CD4-positive, alpha-beta T cell treated with Interleukin-17A for 4 hours (primary cell): ENCODE data around the gene FFAR3.
"Not testable (repeated sequence)": the region's sequence is repeated elsewhere in the genome, so short reads cannot be mapped to it uniquely, and the experiment has no call there.

Experiments
- DNase-seq: peaks from one replicate; pipeline ENCODE4 v3.0.0-alpha.2; 2020; ENCODE audit warnings: mixed read lengths

The FFAR3 gene

DNA sequence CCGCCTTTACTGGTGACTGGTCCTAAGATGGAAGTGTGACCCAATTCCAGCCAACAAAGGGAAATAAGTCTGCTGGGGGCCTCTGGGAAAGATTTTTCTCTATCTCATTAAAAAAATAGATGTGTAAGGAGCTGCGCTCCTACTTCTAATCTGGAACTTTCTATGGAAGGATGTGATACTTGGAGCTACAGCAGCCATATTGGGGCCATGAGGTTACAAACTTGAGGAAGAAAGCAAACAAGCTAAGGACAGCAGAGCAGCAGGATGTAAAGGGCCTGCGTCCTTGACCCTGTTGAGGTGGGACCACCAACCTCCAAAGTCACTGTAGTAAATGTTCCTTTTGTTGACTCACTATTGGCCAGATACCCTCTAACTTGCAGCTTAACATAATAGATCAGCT, 20.1 kb downstream of the FFAR3 start:
- no peak for DNase-seq

DNA sequence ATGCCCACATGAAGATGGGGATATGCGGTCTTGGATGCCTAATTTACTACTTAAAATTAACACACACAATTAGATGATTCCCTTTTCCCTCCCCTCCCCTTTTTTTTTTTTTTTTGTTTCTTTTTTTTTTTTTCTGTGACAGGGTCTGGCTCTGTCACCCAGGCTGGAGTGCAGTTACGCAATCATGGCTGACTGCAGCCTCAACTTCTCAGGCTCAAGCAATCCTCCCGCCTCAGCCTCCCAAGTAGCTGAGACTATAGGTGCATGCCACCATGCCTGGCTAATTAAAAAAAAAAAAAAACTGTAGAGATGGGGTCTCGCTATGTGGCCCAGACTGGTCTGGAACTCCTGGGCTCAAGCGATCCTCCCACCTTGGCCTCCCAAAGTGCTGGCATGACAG, 21.3 kb downstream of the FFAR3 start:
- DNase-seq: not testable (repeated sequence)

DNA sequence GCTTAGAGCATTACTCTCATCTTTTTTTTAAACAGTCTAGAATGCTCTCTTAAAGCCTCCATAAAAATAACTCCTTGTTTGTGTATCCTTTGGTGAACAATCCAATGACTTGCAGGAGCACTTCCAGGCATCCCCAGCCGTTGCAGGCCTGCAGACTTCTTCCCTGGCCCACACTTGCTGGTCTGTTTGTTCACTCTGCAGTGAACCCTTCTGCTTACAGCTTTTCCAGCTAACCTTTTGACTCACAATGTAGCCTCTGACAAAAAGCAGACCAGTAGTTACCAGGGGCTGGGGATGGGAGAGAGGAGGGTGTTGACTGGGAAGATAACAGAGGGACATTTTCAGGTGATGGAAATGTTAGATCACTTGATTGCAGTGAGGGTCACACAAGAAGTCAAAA, 21.7 kb downstream of the FFAR3 start:
- no peak for DNase-seq

DNA sequence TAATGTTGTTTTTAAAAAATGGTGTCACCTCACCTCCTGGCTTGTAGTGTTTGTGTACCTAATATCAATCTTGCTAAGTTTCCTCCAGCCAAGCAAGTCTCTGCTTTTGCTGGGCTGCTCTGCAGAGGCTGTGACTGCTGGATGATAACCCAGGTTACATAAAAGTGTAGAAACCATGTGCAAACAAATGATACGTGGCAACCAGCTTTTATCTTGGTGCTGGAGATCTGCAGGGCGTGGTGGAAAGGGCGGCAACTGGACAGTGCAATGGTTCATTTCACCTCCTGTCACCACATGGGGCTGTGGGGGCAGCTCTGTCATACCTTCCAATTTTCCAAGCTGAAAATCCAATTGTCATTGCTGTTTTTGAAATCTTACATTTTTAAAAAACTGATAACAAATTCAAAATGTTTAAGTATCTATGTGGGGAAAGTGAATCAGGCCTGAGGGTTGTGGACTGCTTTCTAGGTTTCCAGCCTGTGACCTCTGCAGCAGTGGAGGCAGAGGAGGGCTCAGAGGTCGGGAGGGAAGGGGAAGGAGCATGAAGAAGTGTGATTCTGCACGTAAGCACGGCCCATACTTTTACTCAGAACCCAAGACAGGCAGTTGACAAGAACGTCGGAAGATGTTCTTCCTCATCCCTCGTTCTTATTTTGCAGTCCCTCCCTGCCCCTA, 22.3 kb downstream of the FFAR3 start:
- no peak for DNase-seq

DNA sequence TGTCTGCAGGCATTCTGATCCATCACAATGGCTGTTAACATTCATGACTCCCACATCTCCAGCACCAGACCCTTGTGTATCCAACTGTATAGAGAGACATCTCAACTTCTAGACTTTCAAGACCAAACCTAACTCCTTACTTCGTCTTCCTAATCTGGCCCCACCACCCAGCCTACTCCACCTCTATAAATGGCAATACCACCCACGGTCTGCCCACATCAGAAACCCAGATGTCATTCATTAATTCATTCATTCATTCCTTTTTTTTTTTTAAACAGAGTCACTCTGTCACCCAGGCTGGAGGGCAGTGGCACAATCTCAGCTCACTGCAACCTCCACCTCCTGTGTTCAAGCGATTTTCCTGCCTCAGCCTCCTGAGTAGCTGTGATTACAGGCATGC, 23.1 kb downstream of the FFAR3 start:
- no peak for DNase-seq

DNA sequence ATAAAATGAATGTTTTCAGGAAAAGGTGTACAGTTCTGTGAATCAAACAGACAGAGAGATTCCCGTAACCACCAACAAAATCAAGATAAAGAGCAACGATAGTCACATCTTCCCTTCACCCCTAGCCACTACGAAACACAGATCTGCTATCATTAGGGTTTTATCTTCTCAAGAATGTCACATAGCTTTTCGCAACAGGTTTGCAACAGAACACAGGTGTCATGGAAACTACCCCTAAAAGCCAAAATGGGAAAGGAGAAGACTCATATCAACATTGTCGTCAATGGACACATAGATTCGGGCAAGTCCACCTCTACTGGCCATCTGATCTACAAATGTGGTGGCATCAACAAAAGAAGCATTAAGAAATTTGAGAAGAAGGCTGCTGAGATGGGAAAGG, 23.7 kb downstream of the FFAR3 start:
- no peak for DNase-seq

DNA sequence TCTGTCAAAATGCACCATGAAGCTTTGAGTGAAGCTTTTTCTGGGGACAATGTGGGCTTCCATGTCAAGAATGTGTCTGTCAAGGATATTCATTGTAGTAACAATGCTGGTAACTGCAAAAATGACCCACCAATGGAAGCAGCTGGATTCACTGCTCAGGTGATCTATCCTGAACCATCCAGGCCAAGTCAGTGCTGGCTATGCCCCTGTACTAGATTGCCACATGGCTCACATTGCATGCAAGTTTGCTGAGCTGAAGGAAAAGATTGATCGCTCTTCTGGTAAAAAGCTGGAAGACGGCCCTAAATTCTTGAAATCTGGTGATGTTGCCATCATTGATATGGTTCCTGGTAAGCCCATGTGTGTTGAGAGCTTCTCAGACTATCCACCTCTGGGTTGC, 25.3 kb downstream of the FFAR3 start:
- no peak for DNase-seq

DNA sequence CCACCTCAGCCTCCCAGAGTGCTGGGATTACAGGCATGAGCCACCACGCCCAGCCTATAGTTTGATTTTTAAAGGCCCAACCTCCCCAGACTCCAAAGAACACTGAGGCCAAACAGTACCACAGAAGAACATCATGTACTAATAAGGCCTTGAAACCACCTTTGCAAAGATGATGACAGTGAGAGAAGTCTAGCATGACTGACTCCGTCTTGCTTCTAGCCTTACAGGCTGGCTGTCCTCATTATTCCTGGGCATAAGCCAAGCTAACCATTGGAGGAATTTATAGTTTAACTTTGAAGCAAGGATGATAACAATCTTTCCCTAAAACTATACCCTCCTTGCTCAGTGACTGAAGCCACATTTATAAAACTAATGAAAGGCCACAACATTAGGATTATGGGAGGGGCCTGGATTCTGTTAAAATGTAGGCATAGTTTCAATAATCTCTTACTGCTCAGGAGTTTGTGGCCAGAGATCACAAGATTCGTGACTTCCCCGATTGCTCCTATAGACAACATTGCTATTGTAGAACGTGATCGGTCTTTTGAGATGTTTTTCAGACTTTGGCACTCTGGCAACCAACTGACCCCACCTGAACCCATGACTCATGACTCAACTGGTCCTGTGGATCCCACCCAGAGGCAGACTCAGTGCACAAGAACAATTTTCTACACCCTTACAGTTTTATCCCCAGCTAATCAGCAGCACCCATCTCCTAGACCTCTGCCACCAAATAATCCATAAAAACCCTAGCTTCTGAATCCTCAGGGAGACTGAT, 30.2 kb downstream of the FFAR3 start:
- DNase-seq: no peak

DNA sequence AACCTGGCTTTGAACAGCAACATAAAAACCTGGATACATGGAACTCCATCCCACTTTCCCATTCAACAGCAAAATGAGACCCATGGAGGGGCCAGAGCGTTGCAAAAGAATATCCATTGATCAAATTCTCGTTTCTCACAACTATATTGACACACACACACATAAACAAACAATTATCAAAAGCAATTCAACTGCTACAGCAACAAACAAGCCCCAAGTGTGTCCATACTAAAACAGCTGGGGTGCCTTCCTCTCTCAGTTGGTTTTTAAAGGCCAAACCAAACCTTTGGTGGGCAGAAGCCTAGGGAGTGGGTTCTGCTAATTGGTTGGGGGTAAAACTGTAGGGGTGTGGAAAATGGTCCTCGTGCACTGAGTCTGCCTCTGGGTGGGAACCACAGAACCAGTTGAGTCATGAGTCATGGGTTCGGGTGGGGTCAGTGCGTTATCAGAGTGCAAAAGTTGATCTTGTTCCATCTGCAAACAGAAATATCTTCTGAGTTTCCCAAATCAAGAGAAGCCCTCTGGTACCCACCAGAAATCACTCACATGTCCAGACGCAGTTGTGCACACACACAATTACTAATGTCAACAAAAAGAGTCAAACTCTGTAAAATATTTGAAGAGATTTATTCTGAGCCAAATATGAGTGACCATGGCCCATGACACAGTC, 31.1 kb downstream of the FFAR3 start:
- no peak for DNase-seq

DNA sequence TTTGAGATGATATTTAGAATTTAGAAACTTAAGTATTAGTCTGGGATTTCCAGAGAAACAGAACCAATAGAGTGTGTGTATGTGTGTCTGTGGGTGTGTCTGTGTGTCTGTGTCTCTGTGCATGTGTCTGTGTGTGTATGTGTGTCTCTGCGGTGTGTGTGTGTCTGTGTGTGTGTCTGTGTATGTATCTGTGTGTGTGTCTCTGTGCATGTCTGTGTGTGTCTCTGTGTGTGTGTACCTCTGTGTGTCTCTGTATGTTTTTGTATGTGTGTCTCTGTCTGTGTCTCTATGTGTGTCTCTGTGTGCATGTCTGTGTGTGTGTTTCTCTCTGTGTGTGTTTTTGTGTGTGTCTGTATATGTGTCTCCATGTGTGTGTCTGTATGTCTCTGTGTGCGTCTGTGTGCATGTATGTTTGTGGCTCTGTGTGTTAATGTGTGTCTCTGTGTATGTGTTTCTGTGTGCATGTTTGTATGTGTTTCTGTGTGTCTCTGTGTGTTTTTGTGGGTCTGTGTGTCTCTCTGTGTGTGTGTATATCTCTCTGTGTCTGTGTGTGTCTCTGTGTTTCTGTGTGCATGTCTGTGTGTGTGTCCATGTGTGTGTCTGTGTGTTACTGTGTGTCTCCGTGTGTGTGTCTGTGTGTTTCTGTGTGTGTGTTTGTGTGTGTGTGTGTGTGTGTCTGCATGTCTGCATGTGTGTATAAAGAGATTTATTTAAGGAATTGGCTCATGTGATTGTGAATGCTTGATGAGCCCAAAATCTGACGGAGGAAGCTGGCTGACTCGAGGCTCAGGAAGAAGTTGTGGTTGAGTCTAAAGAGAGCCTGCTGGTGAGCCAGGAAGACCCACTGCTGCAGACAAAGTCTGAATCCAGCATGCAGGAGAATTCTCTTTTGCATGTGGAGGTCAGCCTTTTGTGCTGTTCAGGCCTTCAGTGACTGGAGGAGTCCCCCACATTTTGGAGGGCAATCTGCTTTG, 34.8 kb downstream of the FFAR3 start:
- no peak for DNase-seq

DNA sequence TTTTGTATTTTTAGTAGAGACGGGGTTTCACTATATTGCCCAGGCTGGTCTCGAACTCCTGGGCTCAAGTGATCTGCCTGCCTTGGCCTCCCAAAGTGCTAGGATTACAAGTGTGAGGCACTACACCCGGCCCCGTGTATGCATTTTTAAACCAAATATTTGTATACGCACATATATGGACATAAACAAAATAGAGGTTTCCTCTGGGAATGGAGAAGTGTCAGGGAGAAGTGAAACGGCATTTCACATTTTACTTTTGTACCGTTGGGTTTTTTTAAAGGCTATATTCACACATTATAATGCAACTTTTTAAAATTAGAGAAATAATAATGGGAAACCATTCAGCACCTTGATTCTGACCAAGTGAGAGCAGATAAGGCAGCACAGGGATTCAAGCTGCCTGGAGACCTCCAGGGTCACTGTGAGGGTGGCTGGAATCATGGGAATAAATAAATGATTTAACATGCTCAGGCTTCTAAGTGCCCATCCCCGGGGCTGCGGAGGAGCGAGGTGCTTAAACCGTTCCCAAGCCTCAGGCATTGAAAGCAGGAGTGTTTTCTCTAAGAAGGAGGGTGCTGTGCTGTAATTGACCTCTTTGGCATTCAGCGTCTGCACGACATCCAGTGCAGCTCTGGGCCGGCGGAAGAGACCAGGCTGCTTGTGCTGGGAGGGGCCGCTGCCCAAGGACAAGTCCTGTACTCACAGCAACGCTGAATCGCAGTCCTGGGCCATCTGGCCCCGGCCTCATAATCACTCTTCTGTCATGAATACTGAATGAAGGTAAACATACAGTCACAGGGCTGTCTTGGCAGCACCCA, 37.3 kb downstream of the FFAR3 start:
- no peak for DNase-seq

DNA sequence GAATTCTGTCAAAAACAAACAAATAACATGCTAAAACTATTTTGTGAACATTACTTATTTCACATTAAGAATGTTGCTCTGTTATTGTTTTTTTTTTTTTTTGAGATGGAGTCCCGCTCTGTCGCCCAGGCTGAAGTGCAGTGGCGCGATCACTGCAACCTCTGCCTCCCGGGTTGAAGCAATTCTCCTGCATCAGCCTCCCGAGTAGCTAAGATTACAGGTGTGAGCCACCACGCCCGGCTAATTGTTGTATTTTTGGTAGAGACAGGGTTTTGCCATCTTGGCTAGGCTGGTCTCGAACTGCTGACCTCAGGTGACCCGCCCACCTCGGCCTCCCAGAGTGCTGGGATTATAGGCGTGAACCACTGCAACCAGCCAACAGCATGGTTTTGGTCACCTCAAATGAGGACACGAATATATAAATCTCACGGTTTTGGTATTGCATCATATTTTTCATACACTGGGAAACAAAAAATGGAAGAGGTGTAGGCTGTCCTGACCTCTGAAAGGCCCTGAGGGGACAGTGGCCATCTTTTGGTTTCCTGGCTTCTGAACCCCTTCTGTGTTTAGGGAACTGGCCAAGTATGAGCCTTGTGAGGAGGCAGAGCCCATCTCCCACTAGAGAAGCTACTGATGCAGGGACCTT, 38.1 kb downstream of the FFAR3 start:
- no peak for DNase-seq

DNA sequence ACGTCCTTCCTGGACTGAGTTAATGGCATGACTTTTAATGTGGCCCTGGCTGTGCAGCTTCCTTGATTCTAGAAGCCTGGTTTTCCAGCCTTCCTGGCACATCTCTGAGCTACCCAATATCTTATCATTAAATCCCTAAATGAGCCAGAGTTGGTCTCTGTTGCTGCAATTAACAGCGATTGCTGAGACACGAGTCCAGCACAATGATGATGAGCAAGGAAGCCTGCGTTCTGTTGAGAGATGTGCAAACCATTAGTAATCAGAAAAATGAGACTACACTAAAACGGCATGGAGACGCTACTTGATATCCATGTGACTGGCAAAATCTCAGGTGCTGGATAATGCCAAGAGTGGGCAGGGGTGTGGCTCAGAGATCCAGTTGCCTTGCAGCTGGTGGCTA, 38.8 kb downstream of the FFAR3 start:
- no peak for DNase-seq

DNA sequence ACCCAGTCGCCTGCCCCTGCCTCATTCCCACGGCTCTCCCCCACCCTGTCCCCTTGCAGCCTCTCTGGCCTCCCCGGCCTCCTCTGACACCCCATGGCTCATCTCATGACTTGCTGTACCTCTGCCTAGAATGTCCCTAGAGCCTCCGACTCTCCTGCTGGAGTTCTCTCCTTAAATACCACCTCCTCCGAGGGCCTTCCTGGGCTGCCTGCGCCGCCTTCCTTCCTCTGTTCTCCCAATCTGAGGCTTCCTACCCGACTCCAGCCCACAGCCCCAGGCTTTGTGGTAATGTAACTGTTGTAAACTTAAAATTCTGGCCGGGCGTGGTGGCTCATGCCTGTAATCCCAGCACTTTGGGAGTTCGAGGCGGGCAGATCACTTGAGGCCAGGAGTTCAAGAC, 40.3 kb downstream of the FFAR3 start:
- no peak for DNase-seq

DNA sequence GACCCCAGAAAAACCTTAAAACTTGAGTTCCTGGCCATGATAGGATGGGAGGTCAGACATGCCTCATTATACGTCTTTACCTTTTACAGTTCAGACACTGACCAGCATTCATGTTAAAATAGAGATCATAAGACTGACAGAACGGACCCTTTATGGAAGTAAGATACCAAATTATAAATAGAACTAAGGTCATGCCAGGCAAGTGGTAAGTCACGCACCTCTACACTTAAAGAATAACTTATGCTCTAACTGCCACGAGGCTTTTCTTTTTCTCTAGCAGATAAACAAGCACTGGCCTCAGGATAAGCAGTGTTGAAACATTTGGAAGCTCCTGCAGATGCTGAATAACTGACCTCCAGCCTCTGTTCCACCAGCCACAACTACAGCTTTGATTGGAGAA, 41.0 kb downstream of the FFAR3 start:
- no peak for DNase-seq

DNA sequence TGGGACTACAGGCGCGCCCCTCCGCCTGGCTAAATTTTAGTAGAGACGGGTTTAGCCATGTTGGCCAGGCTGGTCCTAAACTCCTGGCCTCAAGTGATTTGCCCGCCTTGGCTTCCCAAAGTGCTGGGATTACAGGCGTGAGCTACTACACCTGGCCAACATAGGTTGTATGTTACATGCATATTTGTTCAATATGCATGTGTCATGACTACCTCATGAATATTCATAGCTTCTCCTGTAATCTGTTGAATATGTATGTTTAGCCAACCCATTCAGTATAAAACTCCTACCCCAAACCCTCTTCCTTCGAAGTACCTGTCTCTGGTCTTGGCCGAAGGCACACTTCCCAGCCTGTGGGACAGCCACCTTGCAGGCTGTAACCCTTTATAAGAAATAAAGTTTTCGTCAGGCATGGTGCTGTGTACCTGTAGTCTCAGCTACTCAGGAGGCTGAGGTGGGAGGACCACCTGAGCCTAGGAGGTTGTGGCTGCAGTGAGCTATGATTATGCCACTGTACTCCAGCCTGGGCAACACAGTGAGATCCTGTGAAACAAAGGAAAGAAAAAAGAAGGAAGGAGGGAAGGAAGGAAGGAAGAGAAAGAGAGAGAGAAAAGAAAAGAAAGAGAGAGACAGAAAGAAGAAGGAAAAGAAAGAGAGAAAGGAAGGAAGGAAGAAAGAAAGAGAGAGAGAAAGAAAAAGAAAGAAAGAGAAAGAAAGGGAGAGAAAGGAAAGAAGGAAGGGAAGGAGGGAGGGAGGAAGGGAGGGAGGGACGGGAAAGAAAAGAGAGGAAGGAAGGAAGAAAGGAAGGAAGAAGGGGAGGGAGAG, 41.9 kb downstream of the FFAR3 start:
- DNase-seq: no peak

DNA sequence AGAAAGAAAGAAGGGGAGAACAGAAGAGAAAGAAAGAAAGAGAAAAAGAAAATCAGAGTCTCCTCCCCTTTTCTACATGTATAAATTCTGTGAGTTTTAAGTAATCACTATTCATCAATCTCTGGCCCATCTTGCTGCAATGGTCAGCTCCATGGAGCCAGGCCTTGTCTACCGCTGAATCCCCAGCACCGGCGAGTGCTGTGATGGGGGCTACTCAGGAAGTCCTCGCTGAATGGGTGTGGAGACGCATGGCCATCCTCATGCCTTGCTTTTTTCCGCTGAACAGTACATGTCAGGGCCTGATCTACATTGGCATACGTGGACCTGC, 42.5 kb downstream of the FFAR3 start:
- no peak for DNase-seq

DNA sequence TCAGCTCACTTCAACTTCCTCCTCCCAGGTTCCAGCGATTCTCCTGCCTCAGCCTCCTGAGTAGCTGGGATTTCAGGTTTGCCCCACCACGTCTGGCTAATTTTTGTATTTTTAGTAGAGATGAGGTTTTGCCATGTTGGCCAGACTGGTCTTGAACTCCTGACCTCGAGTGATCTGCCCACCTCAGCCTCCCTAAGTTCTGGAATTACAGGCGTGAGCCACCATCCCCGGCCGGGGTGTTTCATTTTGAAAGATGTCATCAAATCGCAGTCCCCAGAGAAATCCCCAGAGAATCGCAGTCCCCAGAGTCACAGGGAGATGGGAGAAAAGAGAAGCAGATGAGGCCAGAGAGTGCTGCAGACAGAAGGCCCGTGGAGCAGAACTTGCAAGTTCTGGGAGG, 43.2 kb downstream of the FFAR3 start:
- DNase-seq: not testable (repeated sequence)

DNA sequence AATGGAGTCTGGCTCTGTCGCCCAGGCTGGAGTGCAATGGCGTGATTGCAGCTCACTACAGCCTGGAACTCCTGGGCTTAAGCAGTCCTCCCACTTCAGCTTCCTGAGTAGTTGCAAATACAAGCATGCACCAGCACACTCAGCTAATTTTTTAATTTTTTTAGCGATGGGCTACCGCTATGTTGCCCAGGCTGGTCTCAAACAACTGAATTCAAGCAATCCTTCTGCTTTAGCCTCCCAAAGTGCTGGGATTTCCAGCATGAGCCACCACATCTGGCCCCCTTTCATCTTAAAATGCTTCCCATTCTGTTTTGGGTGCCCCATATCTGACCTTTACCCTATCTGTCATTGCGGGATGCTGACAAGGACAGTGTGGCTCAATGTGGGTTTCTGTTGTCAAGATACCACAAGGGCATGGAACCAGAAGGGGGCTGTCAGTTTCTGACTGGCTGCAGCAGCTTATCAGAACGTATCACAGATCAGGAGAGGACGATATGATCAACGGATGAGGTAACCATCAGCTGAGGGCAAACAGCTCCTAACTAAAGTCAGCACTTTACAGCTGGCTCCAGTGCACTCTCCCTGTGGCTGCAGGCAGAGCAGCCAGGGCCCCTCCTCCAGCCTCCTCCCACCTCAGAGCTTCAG, 45.0 kb downstream of the FFAR3 start:
- no peak for DNase-seq
